NCI-H460 (cell line): Measurements from ENCODE around the gene PRSS57. TPM values are rescaled to one million over a fixed set of nuclear protein-coding genes. Genes with fewer than 3 reads are reported as not detected.

Experiments
- DNase-seq: peaks from one replicate; pipeline ENCODE4 v3.0.0-alpha.2; 2016; ENCODE audit warnings: low read depth; ENCODE audit errors: extremely low read depth
- total RNA-seq: library from RNA; depleted of rRNA; stranded (reverse); fragments of >200 nt; shearing (Covaris generic); gene quantifications from 2 replicates; pipeline ENCODE4 v1.2.3, GENCODE V29; 2014

Gene PRSS57
- total RNA-seq, 1 experiment from 2014 or later: not detected

- DNase-seq: no peak
These were observed 41.8 kb downstream of the PRSS57 start for GRCh38 chr19:653425-653824.

GRCh38 chr19:652467-653389 is 42.5 kb downstream of the PRSS57 start:
- DNase-seq: no peak

GRCh38 chr19:651991-652390 is 43.3 kb downstream of the PRSS57 start:
- DNase-seq: no peak

DNA sequence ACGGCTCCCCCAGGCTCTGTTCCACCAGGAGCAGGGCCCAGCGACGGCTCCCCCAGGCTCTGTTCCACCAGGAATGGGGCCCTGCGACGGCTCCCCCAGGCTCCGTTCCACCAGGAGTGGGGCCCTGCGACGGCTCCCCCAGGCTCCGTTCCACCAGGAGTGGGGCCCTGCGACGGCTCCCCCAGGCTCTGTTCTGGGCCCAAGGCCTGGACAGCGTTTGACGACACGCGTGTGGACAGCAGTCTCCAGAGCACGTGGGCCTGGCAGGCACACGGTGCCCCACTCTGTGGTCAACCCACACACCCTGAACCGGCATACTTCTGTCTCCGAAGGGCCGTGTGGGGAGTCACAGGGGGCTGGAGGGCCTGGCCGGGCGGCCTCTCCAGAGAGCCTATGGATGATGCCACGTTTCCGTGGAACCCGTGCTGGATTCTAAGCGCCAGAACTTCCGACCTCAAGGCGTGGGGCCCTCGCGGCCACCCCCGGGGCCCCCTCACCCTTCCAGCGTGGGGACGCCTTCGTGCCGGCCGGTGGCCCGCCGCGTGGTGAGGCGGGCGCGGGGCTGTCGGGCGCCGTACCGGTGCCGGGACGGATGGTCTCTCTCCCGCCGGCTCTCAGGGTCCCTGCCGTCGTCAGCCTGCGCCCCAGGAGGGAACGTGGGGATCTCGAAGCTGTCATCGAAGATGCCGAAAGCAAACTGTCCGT is 44.0 kb downstream of the PRSS57 start:
- DNase-seq: no peak

GRCh38 chr19:650121-650520 is 45.1 kb downstream of the PRSS57 start:
- no peak for DNase-seq

- DNase-seq: no peak
These were observed 46.1 kb downstream of the PRSS57 start for GRCh38 chr19:648904-649801.

DNA sequence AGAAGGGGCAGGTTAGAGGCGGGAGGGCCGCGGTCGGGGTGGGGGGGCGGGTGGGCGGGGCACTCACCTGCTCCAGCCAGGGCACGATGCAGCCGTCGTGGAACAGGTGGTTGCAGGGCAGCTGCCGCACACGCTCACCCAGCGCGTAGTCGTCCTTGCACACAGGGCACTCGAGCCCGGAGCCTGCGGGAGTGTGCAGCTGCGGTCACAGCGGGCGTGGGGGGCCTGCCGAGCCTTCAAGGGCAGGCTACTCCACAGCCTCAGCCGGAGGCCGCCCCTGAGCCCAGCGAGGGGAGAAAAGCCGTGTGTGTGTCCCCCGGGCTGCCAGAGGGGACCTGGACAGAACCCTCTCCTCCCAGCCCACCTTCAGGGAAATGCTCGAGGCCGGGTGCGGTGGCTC is 46.9 kb downstream of the PRSS57 start:
- no peak for DNase-seq

- no peak for DNase-seq
These were observed 47.5 kb downstream of the PRSS57 start for GRCh38 chr19:647566-648284.

DNA sequence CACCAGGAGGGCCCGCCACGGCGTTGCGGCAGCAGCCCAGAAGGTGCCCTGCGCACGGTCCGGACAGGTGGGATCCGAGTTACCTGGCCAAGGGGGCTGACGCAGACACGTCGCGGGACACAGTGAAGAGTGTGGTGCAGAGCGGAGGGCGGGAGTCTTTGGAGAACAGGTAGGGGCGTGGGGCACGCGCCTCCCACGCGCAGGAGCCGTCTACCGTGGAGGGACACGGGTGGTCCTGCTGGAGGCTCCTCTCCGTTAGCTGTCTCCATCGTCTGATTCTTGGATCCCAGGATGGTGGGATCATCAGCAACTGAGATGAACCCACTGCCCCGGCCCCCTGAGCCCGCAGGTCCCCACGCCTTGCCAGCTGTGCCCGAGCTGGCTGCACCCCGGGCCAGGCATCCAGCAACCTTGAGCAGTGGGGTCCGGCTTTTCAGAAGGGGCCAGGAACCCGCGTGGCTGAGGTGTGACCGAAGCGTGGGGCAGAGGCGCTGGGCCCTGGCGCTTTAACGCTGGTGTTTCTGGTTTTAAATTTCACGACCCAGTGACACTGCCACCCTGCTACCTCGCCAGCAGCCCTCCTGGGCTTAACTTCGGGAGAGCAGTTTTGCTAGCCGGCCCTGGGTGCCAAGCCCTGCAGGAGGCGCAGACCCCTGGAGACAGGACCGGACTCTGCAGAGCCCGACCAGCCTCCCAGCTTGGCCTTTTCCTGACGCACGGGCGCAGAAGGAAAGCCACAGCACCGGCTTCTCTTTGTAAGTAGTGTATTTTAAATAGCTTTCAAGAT is 48.3 kb downstream of the PRSS57 start:
- DNase-seq: no peak

- no peak for DNase-seq
These were observed 49.1 kb downstream of the PRSS57 start for GRCh38 chr19:645912-646778.

DNA sequence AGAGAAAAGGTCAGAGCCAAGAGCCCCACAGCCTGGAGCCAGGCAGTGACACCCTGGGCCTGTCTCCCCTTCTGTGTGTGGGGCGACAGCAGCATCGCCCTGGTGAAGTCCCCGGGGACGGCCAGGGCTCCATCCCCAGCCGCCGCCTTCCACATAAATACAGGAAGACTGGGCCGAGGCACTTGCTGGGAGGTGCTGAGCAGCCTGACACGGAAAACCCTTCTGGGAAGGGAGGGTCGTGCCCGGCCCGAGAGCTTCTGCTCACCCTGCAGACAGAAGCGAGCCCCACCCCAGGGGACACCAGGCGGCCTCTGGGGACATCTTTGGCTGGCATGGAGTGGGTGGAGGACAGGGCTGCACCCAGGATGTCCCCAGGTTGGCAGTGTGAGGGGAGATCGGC is 50.5 kb downstream of the PRSS57 start:
- DNase-seq: no peak

- DNase-seq: no peak
These were observed 50.9 kb downstream of the PRSS57 start for GRCh38 chr19:644363-644762.

DNA sequence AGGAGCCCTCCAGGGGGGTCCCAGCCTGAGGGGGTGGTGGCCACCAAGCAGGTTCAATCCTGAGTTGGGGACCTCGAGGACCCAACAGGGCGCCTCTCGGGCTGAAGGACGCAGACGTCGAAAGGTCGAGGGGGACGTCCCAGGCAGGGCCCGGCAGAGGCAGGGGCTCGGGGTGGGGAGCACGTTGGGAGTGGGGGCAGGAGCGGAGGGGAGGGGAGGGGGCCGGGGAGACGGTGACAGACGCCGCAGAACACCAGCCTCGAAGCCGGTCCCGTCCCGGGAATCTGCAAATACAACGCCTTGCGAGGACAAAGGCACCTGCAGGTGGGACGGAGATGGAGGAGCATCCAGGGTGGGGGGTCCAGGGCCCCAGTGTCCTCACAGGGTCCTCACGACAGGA is 51.5 kb downstream of the PRSS57 start:
- DNase-seq: no peak

DNA sequence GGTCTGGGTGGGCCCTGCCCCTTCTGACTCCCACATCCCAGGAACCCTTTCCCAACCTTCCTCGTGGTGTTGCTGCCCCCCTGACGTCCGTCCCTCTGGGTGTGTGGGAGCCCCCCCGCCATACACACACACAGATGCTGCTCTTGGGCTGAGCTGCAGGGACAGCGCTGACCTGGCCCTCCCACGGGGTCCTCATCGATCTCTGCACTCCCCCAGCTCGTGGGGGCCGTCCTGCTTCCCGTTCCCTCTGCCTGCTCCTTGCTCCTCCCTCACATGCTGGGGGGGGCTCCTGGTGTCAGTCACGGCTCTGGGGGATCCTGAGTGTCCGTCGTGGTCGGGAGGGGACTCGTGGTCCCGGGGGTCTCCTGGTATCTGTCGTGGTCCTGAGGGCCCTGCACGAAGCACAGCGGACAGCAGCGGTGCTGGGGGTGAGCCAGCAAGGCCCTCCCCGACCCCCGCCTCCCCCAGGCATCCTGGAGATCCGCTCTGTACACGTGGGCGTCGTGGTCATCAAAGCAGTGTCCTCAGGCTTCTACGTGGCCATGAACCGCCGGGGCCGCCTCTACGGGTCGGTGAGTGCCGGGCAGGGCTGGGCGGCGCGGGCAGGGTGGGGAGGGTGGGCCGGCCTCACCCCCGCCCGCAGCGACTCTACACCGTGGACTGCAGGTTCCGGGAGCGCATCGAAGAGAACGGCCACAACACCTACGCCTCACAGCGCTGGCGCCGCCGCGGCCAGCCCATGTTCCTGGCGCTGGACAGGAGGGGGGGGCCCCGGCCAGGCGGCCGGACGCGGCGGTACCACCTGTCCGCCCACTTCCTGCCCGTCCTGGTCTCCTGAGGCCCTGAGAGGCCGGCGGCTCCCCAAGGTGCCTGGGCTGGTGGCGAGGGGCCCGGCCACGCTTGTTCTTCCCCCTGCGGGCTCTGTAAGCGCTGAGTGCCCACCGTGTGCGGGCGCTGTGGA is 52.2 kb downstream of the PRSS57 start:
- no peak for DNase-seq

- no peak for DNase-seq
These were observed 53.5 kb downstream of the PRSS57 start for GRCh38 chr19:641702-642101.

DNA sequence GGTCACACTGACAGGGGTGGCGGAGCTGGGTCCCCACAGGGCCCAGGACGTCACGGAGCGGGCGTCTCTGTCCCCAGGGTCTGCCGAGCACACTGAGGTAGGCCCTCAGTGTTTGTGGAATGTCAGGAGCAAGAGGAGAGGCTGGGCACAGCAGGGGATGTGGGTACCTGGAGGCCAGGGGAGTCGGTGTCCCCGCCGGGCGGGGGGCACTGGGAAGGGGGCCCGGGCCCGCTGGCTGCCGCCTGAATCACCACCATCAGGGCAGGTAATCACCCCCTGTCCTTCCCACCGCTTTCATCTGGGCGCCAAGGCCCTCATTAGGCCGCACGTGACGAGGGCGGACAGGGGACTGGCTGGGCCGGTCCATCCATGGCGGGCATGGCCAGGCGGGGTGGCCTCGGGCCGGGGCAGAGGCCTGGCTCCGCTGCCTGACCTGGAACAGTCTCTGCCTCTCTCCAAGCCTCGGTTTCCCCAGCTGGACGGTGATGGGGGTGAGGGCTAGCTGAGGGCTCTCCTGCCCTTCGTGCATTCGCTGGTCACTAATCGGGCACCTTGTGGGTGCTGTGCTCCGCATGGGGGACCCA is 54.6 kb downstream of the PRSS57 start:
- no peak for DNase-seq

DNA sequence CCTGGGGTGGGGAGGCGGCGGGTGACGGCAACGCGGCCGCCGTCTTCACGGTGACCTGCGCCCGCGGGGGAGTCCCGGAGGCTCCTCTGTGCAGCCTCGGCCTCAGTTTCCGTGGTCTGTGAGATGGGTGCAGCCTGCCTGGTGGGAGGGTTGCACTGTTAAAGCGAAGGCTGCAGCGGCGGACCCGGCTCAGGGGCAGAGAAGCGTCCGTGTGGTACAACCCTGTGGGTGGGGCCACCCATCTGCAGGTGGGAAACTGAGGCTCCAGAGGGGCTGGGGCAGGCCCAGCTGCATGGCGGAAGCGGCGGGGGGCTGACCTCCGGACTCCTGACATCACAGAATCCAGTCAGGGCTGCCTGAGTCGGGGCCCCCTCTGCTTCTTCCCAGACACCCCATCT is 55.1 kb downstream of the PRSS57 start:
- DNase-seq: no peak
